ENCODE measurements around the gene PATJ. TPM values are rescaled to one million over a fixed set of nuclear protein-coding genes. Genes with fewer than 3 reads are reported as not detected.

PATJ gene
- polyA plus RNA-seq, 1 of the 3 experiments (the other 2 are of a cell fraction): 3.0 TPM

GRCh38 chr1:61779231-61779630 is 37.0 kb downstream of the PATJ start (continued):
- TF ChIP-seq, protein P1, sequence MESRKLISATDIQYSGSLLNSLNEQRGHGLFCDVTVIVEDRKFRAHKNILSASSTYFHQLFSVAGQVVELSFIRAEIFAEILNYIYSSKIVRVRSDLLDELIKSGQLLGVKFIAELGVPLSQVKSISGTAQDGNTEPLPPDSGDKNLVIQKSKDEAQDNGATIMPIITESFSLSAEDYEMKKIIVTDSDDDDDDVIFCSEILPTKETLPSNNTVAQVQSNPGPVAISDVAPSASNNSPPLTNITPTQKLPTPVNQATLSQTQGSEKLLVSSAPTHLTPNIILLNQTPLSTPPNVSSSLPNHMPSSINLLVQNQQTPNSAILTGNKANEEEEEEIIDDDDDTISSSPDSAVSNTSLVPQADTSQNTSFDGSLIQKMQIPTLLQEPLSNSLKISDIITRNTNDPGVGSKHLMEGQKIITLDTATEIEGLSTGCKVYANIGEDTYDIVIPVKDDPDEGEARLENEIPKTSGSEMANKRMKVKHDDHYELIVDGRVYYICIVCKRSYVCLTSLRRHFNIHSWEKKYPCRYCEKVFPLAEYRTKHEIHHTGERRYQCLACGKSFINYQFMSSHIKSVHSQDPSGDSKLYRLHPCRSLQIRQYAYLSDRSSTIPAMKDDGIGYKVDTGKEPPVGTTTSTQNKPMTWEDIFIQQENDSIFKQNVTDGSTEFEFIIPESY (IDR thresholded peaks at IDR 0.05; ENCODE audit: borderline replicate concordance, low read depth): no peak
- TF ChIP-seq NFIC (IDR thresholded peaks at IDR 0.05; ENCODE audit: borderline replicate concordance) (no peak), MAX (IDR thresholded peaks at IDR 0.05; ENCODE audit: low read depth) (no peak), GABPA (IDR thresholded peaks at IDR 0.05; ENCODE audit: low read depth) (no peak), TAF1 (IDR thresholded peaks at IDR 0.05; ENCODE audit: borderline replicate concordance, low read depth, low read length) (no peak)
- TF ChIP-seq, protein P2, sequence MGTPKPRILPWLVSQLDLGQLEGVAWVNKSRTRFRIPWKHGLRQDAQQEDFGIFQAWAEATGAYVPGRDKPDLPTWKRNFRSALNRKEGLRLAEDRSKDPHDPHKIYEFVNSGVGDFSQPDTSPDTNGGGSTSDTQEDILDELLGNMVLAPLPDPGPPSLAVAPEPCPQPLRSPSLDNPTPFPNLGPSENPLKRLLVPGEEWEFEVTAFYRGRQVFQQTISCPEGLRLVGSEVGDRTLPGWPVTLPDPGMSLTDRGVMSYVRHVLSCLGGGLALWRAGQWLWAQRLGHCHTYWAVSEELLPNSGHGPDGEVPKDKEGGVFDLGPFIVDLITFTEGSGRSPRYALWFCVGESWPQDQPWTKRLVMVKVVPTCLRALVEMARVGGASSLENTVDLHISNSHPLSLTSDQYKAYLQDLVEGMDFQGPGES (IDR thresholded peaks at IDR 0.05; ENCODE audit: low read depth, low read length): no peak

DNA sequence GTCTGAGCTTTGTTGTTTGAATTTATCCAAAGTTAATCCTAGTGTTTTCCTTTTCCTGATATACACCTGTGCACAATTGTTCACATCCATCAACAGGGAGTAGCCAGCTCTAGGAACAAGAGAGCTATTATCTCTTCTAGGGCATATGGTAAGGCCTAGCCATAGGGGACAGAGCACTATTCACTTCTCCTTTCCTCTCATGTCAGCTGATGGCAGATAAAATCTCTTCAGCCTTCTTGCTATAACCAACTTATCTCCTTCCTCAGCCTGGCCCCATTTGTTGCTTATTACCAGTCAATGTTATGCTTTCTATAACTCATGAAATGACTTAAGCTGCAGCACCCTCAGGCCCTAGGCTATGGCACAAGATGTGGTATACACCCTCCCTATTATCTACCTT is 38.9 kb downstream of the PATJ start:
- Histone ChIP-seq H3K4me1 (ENCODE audit: control insufficient read depth in 1 of 2, insufficient read depth in 2 of 2, low read depth in 1 of 2, low read length in 1 of 2) (no peaks in the 10 kb centered on the region), H3K4me3 (ENCODE audit: low read depth in 2 of 2, low read length in 1 of 2) (no peak overlapping the region), H2AFZ (ENCODE audit: low read depth) (no peak overlapping the region), H3K27me3 (ENCODE audit: insufficient read depth) (no peaks in the 10 kb centered on the region), H3K9me3 (no peaks in the 10 kb centered on the region), H4K20me1 (ENCODE audit: insufficient read depth) (no peaks in the 10 kb centered on the region), H3K9me2 (no peaks in the 10 kb centered on the region), H3K27ac (ENCODE audit: low read depth in 2 of 2, low read length in 1 of 2) (no peak overlapping the region), H3F3A (replicated peaks; ENCODE audit: insufficient read depth) (no peaks in the 10 kb centered on the region), H3K9ac (no peak overlapping the region), H3K79me2 (ENCODE audit: insufficient read depth) (no peaks in the 10 kb centered on the region), H3K4me2 (no peak overlapping the region), H3K36me3 (replicated peaks in 1 of 2; ENCODE audit: control insufficient read depth in 1 of 2, insufficient read depth in 2 of 2, low read length in 1 of 2) (peaks cover 0 to 2% of the 10 kb centered on the region in 2 experiments)
- CTCF ChIA-PET: no interaction called here
- POLR2A ChIA-PET: no interaction called here
- peak; percentile 6 for DNase-seq
- TF ChIP-seq, protein P3, sequence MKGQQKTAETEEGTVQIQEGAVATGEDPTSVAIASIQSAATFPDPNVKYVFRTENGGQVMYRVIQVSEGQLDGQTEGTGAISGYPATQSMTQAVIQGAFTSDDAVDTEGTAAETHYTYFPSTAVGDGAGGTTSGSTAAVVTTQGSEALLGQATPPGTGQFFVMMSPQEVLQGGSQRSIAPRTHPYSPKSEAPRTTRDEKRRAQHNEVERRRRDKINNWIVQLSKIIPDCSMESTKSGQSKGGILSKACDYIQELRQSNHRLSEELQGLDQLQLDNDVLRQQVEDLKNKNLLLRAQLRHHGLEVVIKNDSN (IDR thresholded peaks at IDR 0.05; ENCODE audit: borderline replicate concordance, low read depth): no peak
- TF ChIP-seq TEAD4 (IDR thresholded peaks at IDR 0.05; ENCODE audit: borderline replicate concordance, insufficient read depth): no peak
- no peak for TF ChIP-seq RAD21 (IDR thresholded peaks at IDR 0.05; ENCODE audit: low read length)
- no peak for TF ChIP-seq GATA2 (CRISPR knock-in tag; IDR thresholded peaks at IDR 0.05)
- no peak for TF ChIP-seq MXI1 (IDR thresholded peaks at IDR 0.05; ENCODE audit: low read depth, low read length)
- no peak for TF ChIP-seq CHD2 (IDR thresholded peaks at IDR 0.05; ENCODE audit: low read length, partially characterized antibody)
- TF ChIP-seq, protein P1 (IDR thresholded peaks at IDR 0.05; ENCODE audit: borderline replicate concordance, low read depth): no peak
- no peak for TF ChIP-seq SMC3 (IDR thresholded peaks at IDR 0.05; ENCODE audit: low read depth, low read length)
- TF ChIP-seq PBX3 (IDR thresholded peaks at IDR 0.05): no peak
- TF ChIP-seq TAF1 (IDR thresholded peaks at IDR 0.05; ENCODE audit: borderline replicate concordance, low read depth, low read length): no peak
- no peak for TF ChIP-seq EP300 (IDR thresholded peaks at IDR 0.05; ENCODE audit: borderline replicate concordance in 1 of 2, low read depth in 1 of 2, low read length in 1 of 2)
- no peak for TF ChIP-seq JUND (IDR thresholded peaks at IDR 0.05)
- TF ChIP-seq SIN3A (IDR thresholded peaks at IDR 0.05; ENCODE audit: borderline replicate concordance, low read depth, low read length): no peak

Measured in SK-N-SH (cell line).